Kidney capillary endothelial cell (primary cell): Measurements from ENCODE around the gene HAUS3.
A peak's percentile ranks its signal among the peaks of the same experiment; 100 is the strongest.
"Not testable (repeated sequence)": the region's sequence is repeated elsewhere in the genome, so short reads cannot be mapped to it uniquely, and the experiment has no call there.

Experiments used
- DNase-seq: peaks from one replicate; pipeline ENCODE4 v3.0.0-alpha.2; 2018; ENCODE audit warnings: low spot score

HAUS3 gene

GRCh38 chr4:2220016-2220630 is 21.8 kb downstream of the HAUS3 start:
- DNase-seq, result peak; percentile 46

- no peak for DNase-seq
Measured at GRCh38 chr4:2219233-2219760, 22.6 kb downstream of the HAUS3 start.

- no peak for DNase-seq
Measured at GRCh38 chr4:2218436-2218835, 23.5 kb downstream of the HAUS3 start.

- no peak for DNase-seq
Measured at GRCh38 chr4:2217726-2218125, 24.2 kb downstream of the HAUS3 start.

GRCh38 chr4:2212831-2213230 is 29.1 kb downstream of the HAUS3 start:
- no peak for DNase-seq

GRCh38 chr4:2202789-2203188 is 39.1 kb downstream of the HAUS3 start:
- not testable (repeated sequence) for DNase-seq

- DNase-seq, result no peak
Measured at GRCh38 chr4:2194496-2194895, 47.4 kb downstream of the HAUS3 start.

GRCh38 chr4:2193326-2193725 is 48.6 kb downstream of the HAUS3 start:
- DNase-seq, result no peak

- no peak for DNase-seq
Measured at GRCh38 chr4:2186865-2187172, 55.1 kb downstream of the HAUS3 start.

- DNase-seq, result no peak
Measured at GRCh38 chr4:2186133-2186864, 55.6 kb downstream of the HAUS3 start.

- DNase-seq, result no peak
Measured at GRCh38 chr4:2183394-2183793, 58.5 kb downstream of the HAUS3 start.

- DNase-seq, result no peak
Measured at GRCh38 chr4:2182994-2183393, 58.9 kb downstream of the HAUS3 start.

- no peak for DNase-seq
Measured at GRCh38 chr4:2180410-2180809, 61.5 kb downstream of the HAUS3 start.

GRCh38 chr4:2179717-2180116 is 62.2 kb downstream of the HAUS3 start:
- no peak for DNase-seq

GRCh38 chr4:2178986-2179385 is 62.9 kb downstream of the HAUS3 start:
- no peak for DNase-seq
